Vagina (tissue), 2 donors: ENCODE measurements around the gene AMFR. TPM values are rescaled to one million over a fixed set of nuclear protein-coding genes. Genes with fewer than 3 reads are reported as not detected.

Source experiments
- DNase-seq, 2 donors: peaks; one replicate each; pipeline ENCODE4 v3.0.0-alpha.2; 2017; ENCODE audit errors: extremely low spot score in 2 of 2
- H3K27ac ChIP-seq: fragments of 200-600 bp; sonication (generic); one replicate; pipeline ENCODE4 v1.5.1; 2019
- H3K27me3 ChIP-seq: fragments of 200-600 bp; sonication (generic); one replicate; pipeline ENCODE4 v1.5.1; 2019
- H3K36me3 ChIP-seq, 2 donors: fragments of 200-600 bp; sonication (generic); one replicate each; pipeline ENCODE4 v1.5.1; 2017 to 2019
- H3K4me1 ChIP-seq: fragments of 200-600 bp; sonication (generic); one replicate; pipeline ENCODE4 v1.5.1; 2019
- H3K4me3 ChIP-seq, 2 donors: fragments of 200-600 bp; sonication (generic); 1 replicate in 1 of 2; 2 replicates in 1 of 2; pipeline ENCODE4 v1.5.1; 2016 to 2019
- H3K9me3 ChIP-seq: fragments of 200-600 bp; sonication (generic); one replicate; pipeline ENCODE4 v1.5.1; 2019
- CTCF ChIP-seq, 3 experiments: fragments of 450-650 bp in 2 of 3; fragments of 200-600 bp in 1 of 3; sonication (generic) in 1 of 3; IDR thresholded peaks; one replicate each; pipeline ENCODE4 v1.5.1; 2017 to 2019; ENCODE audit warnings: antibody characterized with exemption in 3 of 3, mild to moderate bottlenecking in 2 of 3, moderate library complexity in 2 of 3
- POLR2A ChIP-seq, 2 donors: fragments of 450-650 bp; IDR thresholded peaks; one replicate each; pipeline ENCODE4 v1.6.1; 2017; ENCODE audit warnings: antibody characterized with exemption in 2 of 2, mild to moderate bottlenecking in 2 of 2, moderate library complexity in 2 of 2
- POLR2AphosphoS5 ChIP-seq, 2 donors: sonication (generic); formaldehyde crosslinking; IDR thresholded peaks; one replicate each; pipeline ENCODE4 v1.9.0; 2017; ENCODE audit warnings: antibody characterized with exemption in 2 of 2, mild to moderate bottlenecking in 2 of 2, low read depth in 1 of 2; ENCODE audit not compliant: insufficient read depth in 1 of 2
- intact Hi-C: fragments of 100-400 bp; cut with DNase I; formaldehyde crosslinking; loops from one replicate; pipeline ENCODE4 v1.15.1; 2023
- total RNA-seq: library from RNA; depleted of rRNA; stranded (reverse); fragments of >200 nt; gene quantifications from one replicate; pipeline ENCODE4 v1.2.3, GENCODE V29; 2016

Gene AMFR
- total RNA-seq, 1 donor from 2014 or later: 132 TPM

DNA sequence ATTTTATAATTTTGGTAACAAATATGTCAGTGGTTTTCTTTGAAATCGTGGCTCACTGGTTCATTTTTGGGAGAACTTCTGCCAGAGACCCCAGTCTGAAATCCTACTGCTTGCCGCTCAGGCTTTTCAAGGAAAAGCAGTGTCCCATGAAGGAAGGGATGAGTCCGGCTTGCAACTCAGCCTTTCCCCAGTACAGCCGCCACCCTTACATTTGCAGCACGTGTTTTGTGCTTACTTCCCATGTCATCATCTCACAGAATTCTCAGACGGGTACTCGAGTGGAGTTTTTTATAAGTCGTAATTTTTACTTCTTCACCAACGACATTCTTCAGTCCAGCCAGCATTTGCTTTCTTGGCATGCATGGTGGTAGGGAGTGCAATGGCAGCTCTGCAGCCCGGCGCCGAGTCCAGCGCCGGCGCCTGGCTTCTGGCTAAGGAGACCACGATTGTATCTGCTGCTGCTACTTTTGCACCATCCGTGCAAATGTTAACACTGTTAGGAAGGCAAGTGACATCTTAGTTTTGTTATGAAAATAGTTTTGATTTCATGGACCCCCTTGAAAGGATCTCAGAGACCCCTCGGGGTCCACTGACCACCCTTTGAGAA lies 111.0 kb downstream of the AMFR start:
- no peaks in the 10 kb centered on the region for H3K9me3 ChIP-seq
- intact Hi-C loops: no loop called here
- H3K27me3 ChIP-seq: no peaks in the 10 kb centered on the region
- no peaks in the 10 kb centered on the region for H3K36me3 ChIP-seq
- no peak for TF ChIP-seq POLR2AphosphoS5 (IDR thresholded peaks at IDR 0.05; ENCODE audit: insufficient read depth in 1 of 2, low read depth in 1 of 2)
- no peak for TF ChIP-seq CTCF (IDR thresholded peaks at IDR 0.05)
- TF ChIP-seq POLR2A (IDR thresholded peaks at IDR 0.05): no peak
- H3K27ac ChIP-seq: no peak overlapping the region
- peaks cover 11% of the 10 kb centered on the region for H3K4me1 ChIP-seq
- DNase-seq: no peak
- H3K4me3 ChIP-seq: no peak overlapping the region

DNA sequence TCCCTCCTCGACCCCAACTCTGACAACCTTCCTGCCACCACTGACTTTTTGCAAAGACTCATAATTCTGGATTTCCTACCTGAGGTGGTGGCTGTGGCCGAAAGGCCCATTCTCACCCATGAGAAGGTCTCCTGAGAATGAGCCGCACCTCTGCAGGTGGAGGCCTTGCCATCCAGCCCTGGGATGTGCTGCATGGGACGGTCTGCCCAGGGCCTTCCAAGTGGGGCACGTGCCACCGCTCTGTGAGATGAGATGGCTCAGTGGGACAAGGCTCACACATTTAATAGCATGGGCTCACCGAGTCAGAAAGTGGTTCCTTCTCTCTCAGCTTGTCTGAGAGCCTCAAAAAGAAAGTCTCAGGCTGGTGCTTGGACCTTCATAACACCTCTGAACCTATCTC lies 112.8 kb downstream of the AMFR start:
- intact Hi-C loops: no loop called here
- no peaks in the 10 kb centered on the region for H3K9me3 ChIP-seq
- no peaks in the 10 kb centered on the region for H3K27me3 ChIP-seq
- no peak overlapping the region for H3K4me3 ChIP-seq
- no peak for TF ChIP-seq POLR2AphosphoS5 (IDR thresholded peaks at IDR 0.05; ENCODE audit: insufficient read depth in 1 of 2, low read depth in 1 of 2)
- TF ChIP-seq POLR2A (IDR thresholded peaks at IDR 0.05): no peak
- no peak for TF ChIP-seq CTCF (IDR thresholded peaks at IDR 0.05)
- DNase-seq: no peak
- no peaks in the 10 kb centered on the region for H3K36me3 ChIP-seq
- H3K27ac ChIP-seq: no peak overlapping the region
- no peaks in the 10 kb centered on the region for H3K4me1 ChIP-seq

GRCh38 chr16:56312028-56312300 lies 113.4 kb downstream of the AMFR start:
- Histone ChIP-seq H3K4me3 (no peak overlapping the region), H3K27ac (no peak overlapping the region), H3K36me3 (no peaks in the 10 kb centered on the region), H3K9me3 (no peaks in the 10 kb centered on the region), H3K27me3 (no peaks in the 10 kb centered on the region), H3K4me1 (no peaks in the 10 kb centered on the region)
- intact Hi-C loops: no loop called here
- DNase-seq: no peak
- TF ChIP-seq POLR2AphosphoS5 (IDR thresholded peaks at IDR 0.05; ENCODE audit: insufficient read depth in 1 of 2, low read depth in 1 of 2) (no peak), POLR2A (IDR thresholded peaks at IDR 0.05) (no peak), CTCF (IDR thresholded peaks at IDR 0.05) (no peak)

Other genes starting within 250 kb of the AMFR start
- 16.2 TPM for gene GNAO1, start 234.1 kb downstream of the AMFR start, total RNA-seq
- gene NUDT21, start 25.8 kb upstream of the AMFR start, total RNA-seq: 38.1 TPM
- gene OGFOD1, start 26.0 kb upstream of the AMFR start, total RNA-seq: 14.5 TPM
- gene BBS2, start 94.5 kb upstream of the AMFR start, total RNA-seq: 89.9 TPM
- 25.8 TPM for gene MT4, start 139.5 kb upstream of the AMFR start, total RNA-seq
- gene MT3, start 164.0 kb upstream of the AMFR start, total RNA-seq: 12.8 TPM
- 661 TPM for gene MT2A, start 183.0 kb upstream of the AMFR start, total RNA-seq
- 564 TPM for gene MT1E, start 200.2 kb upstream of the AMFR start, total RNA-seq
- 63.3 TPM for gene MT1M, start 207.1 kb upstream of the AMFR start, total RNA-seq
- gene MT1A, start 213.1 kb upstream of the AMFR start, total RNA-seq: 110 TPM
- not detected for gene MT1B, start 226.3 kb upstream of the AMFR start, total RNA-seq
- 16.0 TPM for gene MT1F, start 232.4 kb upstream of the AMFR start, total RNA-seq
- gene MT1G, start 242.5 kb upstream of the AMFR start, total RNA-seq: not detected
- gene MT1H, start 244.3 kb upstream of the AMFR start, total RNA-seq: not detected